ENCODE measurements around the gene MX1.
"Not testable (repeated sequence)": the region's sequence is repeated elsewhere in the genome, so short reads cannot be mapped to it uniquely, and the experiment has no call there.

Gene MX1

GRCh38 chr21:41410361-41410760 is 15.7 kb upstream of the MX1 start:
- DNase-seq: no peak

DNA sequence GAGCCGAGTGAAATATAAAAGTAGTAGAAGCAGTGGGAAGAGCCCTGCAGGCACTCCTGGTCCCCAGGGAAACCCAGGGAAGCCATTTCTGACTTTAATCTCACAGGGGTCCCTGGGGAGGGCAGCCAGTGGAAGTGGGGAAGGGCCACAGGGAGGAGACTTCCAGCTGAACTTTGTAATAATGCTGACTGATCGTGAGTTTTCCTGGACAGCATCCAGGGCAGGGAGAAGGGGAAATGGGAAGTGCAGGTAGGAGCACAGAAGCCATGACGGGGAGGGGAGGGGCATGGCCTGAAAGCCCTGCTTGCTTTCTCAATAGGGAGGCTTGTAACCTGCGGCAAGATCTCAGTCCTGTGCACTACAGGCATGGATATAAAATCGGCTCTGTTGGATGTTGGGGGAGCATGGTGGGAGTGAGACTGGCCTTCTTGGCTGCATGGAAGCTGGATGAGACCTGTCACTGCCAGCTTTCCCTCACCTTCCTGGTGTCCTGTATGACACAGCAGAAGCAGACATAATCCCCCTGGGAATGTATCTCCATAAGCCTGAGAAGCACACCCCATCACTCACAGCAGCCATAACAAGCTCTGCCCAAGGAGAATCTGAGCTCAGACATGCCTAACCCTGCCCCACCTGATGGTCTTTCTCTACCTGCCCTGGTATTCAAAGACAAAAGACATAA is 15.1 kb upstream of the MX1 start:
- no peak for DNase-seq

DNA sequence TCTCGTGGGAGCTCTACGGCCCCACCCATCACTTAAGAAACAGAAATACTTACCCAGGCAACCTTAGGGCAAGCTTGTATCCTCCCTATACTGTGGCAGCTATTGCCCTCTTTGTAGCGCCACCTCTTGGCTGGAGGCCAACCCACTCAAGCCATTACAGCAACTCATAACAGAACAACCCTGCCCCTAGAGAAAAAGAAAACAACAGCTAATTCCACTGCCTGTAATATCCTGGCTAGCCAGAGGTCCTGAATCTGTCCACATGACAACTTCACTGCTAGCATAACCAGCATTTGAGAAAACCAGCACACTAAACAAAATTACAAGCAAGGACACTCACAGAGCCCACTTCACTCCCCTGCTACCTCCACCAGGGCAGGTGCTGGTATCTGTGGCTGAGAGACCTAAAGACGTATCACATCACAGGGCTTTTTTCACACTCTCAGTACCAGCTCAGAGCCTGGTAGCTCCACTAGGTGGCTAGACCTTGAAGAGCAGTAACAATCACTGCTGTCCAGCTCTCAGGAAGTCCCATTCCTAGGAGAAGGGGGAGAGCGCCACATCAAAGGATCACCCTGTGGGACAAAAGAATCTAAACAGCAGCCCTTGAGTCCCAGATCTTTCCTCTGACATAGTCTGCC is 14.5 kb upstream of the MX1 start:
- no peak for DNase-seq

- DNase-seq: not testable (repeated sequence)
Observed at GRCh38 chr21:41417505-41417904, 8.5 kb upstream of the MX1 start.

GRCh38 chr21:41418393-41418792 is 7.6 kb upstream of the MX1 start:
- no peak for DNase-seq

DNA sequence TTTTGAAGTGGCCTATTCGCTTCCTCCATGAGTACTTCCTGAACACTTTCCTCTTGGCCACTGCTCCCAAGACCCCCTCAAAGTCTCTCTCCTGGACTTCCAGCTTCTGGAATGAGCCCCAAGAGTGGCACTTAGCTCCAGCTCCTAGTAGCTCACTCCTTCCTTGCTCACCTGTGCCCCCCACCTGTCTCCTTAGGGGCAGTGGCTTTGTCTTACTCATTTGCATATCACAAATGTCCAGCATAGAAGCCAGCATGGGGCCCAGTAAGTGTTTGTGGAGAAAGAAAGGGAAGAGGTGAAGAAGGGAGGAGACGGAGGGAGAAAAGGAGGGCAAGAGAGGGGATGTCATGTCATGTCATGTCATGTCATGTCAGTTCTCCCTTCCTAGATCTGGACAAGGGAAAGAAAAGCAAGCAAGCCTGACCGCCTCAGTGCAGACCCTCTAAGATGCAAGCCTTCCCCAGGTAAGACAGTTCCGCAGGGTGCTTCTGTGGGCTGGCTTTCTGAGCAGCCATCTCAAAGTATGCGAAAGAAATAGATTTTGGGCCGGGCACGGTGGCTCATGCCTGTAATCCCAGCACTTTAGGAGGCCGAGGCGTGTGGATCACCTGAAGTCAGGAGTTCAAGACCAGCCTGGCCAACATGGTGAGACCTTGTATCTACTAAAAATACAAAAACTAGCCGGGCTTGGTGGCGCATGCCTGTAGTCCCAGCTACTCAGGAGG is 6.9 kb upstream of the MX1 start:
- DNase-seq: no peak

GRCh38 chr21:41419921-41420862 is 5.8 kb upstream of the MX1 start:
- peak; percentile 93 for DNase-seq

DNA sequence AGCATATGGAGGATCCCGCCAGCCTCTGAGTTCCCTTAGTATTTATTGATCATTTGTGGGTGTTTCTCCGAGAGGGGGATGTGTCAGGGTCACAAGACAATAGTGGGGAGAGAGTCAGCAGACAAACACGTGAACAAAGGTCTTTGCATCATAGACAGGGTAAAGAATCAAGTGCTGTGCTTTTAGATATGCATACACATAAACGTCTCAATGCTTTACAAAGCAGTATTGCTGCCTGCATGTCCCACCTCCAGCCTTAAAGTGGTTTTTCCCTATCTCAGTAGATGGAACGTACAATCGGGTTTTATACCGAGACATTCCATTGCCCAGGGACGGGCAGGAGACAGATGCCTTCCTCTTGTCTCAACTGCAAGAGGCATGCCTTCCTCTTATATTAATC is 5.0 kb upstream of the MX1 start:
- DNase-seq: not testable (repeated sequence)

DNA sequence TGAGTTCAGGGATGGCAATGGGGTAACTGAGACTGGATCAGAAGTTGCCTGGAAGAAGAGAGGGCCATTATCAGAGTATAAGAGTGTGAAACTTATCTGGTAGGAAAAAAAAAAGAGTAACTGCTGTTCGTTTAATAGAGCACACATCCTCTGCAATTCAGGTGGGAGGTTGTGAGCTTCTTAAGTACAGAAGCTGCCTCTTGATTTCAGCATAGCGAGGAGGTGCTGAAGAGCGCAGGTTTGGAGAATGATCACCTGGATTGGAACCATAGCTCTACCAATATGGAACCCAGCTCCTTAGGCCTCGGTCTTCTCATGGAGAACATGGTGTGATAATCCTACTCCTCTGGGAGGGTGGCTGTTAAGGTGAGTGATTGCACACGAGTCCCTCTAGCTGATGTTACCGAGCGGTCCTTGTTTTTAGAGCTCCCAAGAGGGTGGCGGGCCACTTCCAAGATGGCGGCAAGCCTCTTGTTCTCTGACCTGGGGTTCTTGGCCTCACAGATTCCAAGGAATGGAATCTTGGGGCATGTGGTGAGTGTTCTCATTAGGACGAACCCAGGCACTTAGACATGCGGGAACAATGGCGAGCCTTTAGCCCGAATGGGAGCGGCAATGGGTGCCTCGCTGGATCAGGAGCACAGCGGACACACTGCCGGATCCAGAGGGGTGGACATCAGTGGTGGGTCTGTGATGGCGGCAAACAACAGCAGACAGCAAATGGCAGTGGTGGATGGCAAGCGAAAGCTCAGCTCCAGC is 3.3 kb upstream of the MX1 start:
- no peak for DNase-seq

- DNase-seq: not testable (repeated sequence)
Observed at GRCh38 chr21:41423305-41423636, 2.8 kb upstream of the MX1 start.

DNA sequence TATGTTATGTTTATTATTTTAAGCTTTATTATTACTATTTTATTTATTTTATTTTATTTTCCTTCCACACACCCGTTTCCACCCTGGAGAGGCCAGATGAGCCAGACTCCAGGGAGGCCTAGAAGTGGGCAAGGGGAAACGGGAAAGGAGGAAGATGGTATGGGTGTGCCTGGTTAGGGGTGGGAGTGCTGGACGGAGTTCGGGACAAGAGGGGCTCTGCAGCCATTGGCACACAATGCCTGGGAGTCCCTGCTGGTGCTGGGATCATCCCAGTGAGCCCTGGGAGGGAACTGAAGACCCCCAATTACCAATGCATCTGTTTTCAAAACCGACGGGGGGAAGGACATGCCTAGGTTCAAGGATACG is 468 bp upstream of the MX1 start:
- DNase-seq: no peak

DNA sequence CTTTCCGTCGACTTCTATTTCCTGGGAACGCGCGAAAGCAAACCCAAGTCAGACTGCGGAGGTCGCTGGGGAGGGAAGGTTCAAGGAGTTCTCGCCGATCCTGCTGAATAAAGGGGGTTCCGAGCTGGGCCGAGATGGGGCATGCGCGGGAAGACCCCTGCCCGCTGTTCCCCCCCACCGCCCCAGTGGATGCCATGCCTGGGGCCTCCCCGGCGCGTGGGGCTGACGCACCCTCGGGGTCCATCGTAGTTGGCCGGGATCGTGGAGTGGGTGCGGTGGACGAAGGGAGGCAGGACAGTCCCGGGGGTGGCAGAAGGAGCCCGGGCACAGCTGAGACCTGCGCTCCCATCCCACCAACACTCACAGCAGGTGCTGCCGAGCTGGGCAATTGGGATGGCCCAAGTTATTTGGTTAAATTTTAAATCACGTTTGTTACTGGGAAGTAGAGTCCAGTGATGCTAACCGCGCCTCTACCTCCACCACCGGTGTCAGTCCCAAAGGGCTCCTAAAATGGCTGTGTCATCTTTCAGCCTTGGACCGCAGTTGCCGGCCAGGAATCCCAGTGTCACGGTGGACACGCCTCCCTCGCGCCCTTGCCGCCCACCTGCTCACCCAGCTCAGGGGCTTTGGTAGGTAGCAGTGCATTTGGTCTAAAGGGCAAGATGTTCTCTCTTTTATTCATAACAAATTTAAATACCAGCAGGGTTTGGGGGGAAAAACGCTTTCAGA is 801 bp downstream of the MX1 start:
- no peak for DNase-seq

DNA sequence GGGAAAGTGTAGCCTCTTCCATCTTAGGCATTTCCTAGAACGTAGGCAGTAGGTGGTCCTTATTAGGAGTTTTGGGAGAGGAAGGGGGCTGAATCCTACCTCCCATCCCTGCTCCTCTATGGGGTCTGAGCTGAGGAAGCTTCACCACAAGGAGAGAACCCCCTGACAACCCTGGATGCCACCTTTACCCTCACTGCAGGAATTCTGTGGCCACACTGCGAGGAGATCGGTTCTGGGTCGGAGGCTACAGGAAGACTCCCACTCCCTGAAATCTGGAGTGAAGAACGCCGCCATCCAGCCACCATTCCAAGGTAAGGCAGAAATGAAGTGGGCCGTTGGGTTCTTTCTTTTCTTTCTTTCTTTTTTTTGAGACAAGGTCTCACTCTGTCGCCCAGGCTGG is 1.5 kb downstream of the MX1 start:
- DNase-seq: no peak

- no peak for DNase-seq
Observed at GRCh38 chr21:41428311-41428710, 2.3 kb downstream of the MX1 start.

- DNase-seq: no peak
Observed at GRCh38 chr21:41428847-41429246, 2.8 kb downstream of the MX1 start.

DNA sequence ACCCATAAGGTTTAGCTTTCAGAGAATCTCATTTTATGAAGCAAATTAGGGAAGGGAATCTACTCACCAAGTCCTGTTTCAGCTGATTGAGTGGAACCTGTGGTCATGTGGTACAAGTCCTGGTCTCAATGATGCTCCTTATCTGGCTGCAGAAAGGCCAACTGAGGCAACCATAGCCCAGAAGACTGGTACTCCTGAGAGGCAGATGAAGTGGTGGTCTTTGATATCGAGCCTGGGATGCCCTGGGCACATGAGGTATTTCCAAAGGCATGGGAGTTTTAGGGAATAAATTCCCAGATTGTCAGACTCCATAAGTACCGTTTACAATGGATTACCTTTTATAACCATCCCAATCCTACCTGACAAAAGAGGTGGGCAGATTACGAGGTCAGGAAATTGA is 3.3 kb downstream of the MX1 start:
- DNase-seq: no peak

DNA sequence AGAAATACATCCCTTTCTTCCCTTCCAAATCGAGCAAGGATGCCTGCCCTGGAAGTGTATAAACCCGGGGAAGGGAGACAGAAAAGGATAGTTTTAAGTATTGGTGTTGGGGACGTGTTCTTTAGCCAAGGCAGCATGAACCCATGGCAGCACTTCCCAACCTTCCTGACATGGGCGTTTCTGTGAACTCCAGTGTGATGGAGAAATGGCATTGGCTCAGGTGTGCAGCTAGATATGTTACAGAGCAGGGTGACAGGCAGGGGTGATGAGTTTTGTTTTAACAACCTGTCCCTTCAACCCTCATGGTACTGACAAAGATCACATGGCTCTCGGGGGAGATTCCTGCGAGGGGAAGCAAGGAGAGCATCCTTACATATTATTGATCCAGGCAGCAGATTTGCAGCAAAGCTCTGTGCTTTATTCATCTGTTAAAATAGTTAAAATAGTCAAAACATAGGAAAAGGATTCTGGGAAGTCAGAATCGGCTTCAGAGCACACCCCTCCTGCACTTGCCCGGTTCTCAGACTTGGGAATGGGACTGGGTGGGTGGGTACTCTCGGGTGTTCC is 4.0 kb downstream of the MX1 start:
- DNase-seq: no peak

DNA sequence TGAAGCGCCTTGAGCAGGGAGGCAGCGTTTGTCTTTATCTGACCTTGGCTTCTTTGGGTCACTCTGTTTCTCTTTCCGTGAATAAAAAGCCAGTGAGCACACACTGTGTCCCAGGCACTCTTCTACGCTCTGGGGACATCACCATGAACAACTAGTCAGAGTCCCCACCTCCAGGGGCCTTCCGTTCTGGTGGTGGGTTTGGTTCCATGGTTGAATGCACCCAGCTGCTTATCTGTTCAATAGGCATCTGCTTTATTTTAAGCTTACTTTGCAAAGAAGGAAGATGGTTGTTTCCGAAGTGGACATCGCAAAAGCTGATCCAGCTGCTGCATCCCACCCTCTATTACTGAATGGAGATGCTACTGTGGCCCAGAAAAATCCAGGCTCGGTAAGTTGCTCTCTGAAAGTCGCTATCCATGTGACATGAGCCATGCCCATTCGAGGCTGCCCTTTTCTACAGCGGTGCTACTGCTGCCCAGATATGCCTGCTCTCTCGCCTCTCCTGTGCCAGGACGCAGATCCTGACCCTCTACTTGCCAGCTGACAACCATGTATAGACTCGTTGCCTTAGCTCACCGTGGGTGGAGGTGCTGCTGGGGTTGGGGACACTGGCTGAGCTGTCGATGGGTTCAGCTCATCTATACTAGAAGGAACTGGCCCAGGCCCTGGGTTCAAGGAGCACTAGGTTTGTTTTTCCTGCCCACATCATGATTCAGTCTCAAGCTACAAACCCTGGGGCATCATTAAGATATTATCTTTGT is 5.9 kb downstream of the MX1 start:
- DNase-seq: no peak

DNA sequence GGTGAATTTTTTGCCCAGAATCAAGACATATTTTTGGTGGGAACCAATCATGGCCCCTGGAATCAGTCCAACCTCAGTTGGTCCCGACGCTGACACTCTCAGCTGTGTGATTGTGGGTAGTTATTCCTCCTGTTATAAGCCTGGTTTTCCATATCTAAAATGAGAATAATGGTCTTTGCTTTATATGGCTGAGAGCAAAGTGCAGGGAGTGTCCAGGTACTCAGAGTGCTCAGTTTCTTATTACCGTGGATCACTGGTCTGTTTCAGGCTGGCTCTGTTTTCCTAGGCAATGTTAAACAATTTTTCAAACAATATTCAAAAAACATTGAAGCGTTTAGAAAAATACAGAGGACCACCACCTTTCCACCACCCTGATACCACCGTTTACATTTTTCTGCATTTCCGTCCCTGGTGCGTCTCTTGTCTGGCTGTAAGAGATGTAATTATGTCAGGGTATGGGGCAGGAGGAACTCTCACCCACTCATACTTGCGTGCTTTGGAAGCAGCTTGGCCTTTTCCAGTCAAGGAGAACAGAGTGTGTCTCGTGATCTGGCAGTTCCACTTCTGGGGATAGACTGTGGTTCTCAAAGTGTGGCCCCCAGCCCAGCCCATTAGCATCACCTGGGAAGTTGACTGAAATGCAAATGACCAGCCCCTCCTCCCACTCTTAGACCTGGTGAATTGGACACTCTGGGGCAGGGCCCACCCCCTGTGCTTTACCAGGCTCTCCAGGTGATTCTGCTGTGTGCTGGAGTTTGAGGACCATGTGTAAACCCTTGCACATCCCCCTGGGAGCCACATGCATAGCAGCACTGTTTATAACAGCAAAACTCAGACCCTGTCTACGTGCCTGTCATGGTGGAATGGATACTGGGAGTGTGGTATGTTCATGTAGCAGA is 6.8 kb downstream of the MX1 start:
- DNase-seq: no peak

DNA sequence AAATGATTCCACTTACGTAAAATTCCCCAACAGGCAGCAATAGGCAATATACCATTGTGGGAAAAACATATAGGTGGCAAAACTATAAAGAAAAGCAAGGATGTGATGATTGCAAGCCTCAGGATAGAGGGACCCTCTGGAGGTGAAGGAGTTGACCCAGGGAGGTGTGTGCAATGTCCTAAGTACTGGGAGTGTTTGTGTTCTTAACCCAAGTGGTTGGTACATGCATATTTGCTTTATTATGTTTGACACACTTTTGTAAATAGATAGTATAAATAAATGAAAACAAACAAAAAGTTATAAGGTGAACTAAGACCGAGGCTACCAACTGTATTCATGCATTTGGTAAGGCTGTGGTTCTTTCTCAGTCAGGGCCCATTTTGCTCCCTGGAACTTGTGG is 7.5 kb downstream of the MX1 start:
- no peak for DNase-seq
